Measurements from ENCODE around the gene ZNF487. TPM values are rescaled to one million over a fixed set of nuclear protein-coding genes. Genes with fewer than 3 reads are reported as not detected.

The ZNF487 gene
- total and polyA plus RNA-seq, 2 of the 13 experiments (the other 11 are each of a cell fraction or from before 2014, with no cell fraction given), result 7.4 to 8.8 TPM

- TF ChIP-seq DZIP1 (CRISPR knock-in tag; IDR thresholded peaks at IDR 0.05), result no peak
- TF ChIP-seq ZC3H4 (CRISPR knock-in tag; IDR thresholded peaks at IDR 0.05; ENCODE audit: borderline replicate concordance), result no peak; the same call in 1 of the 2 replicates
- TF ChIP-seq NFYC (CRISPR knock-in tag; IDR thresholded peaks at IDR 0.05), result no peak; the same call in 1 of the 2 replicates
- TF ChIP-seq ZNF672 (CRISPR knock-in tag; IDR thresholded peaks at IDR 0.05), result no peak
- no peak for TF ChIP-seq ZNF639 (CRISPR knock-in tag; conservative IDR thresholded peaks at IDR 0.05)
- TF ChIP-seq FOXK1 (CRISPR knock-in tag; IDR thresholded peaks at IDR 0.05; ENCODE audit: borderline replicate concordance, low read depth), result no peak
- TF ChIP-seq ZNF234 (CRISPR knock-in tag; conservative IDR thresholded peaks at IDR 0.05), result no peak
- peak; percentile 45; the same call in 1 of the 2 replicates for TF ChIP-seq MXD3 (CRISPR knock-in tag; IDR thresholded peaks at IDR 0.05)
- no peak for TF ChIP-seq GTF3A (CRISPR knock-in tag; conservative IDR thresholded peaks at IDR 0.05)
- peak; percentile 8; the same call in 1 of the 2 replicates for TF ChIP-seq TFAP4 (IDR thresholded peaks at IDR 0.05; ENCODE audit: borderline replicate concordance, low read depth)
- no peak for TF ChIP-seq TBL1XR1 (IDR thresholded peaks at IDR 0.05; ENCODE audit: borderline replicate concordance, low read length, partially characterized antibody)
- TF ChIP-seq SP2 (CRISPR knock-in tag; IDR thresholded peaks at IDR 0.05), result no peak
- TF ChIP-seq DMAP1 (CRISPR knock-in tag; IDR thresholded peaks at IDR 0.05), result peak; percentile 91
- no peak for TF ChIP-seq HNRNPH1 (optimal IDR thresholded peaks at IDR 0.05; ENCODE audit: low read depth, low read length)
- peak; percentile 46; the same call in 1 of the 2 replicates for TF ChIP-seq TBX2 (CRISPR knock-in tag; IDR thresholded peaks at IDR 0.05; ENCODE audit: borderline replicate concordance)
- TF ChIP-seq HBP1 (CRISPR knock-in tag; IDR thresholded peaks at IDR 0.05; ENCODE audit: low read depth), result peak; percentile 76; the same call in 1 of the 2 replicates
- TF ChIP-seq U2AF2 (IDR thresholded peaks at IDR 0.05; ENCODE audit: low read depth, low read length), result no peak
- peak; percentile 92 for TF ChIP-seq MAX (IDR thresholded peaks at IDR 0.05)
- TF ChIP-seq ZNF256 (CRISPR knock-in tag; conservative IDR thresholded peaks at IDR 0.05), result no peak
- no peak for TF ChIP-seq HNF4G (IDR thresholded peaks at IDR 0.05; ENCODE audit: borderline replicate concordance, low read depth, low read length)
- no peak for TF ChIP-seq HNF4G (CRISPR knock-in tag; IDR thresholded peaks at IDR 0.05; ENCODE audit: borderline replicate concordance, low read depth)
- TF ChIP-seq FOXM1 (CRISPR knock-in tag; IDR thresholded peaks at IDR 0.05), result no peak
- TF ChIP-seq ZNF850 (CRISPR knock-in tag; conservative IDR thresholded peaks at IDR 0.05), result 0 out of 2 replicates have a peak, but pooled peaks have one; percentile 49
- no peak for TF ChIP-seq ZNF17 (CRISPR knock-in tag; IDR thresholded peaks at IDR 0.05)
These were observed 29.2 kb upstream of the ZNF487 start (continued) for GRCh38 chr10:43407576-43408330.

All from HepG2 (cell line).